Testis (tissue), 2 donors: ENCODE measurements around the gene MTUS2.

ENCODE experiments used
- CTCF ChIP-seq, 3 experiments: fragments of 450-650 bp in 2 of 3; fragments of 200-600 bp in 1 of 3; sonication (generic) in 1 of 3; IDR thresholded peaks; one replicate each; pipeline ENCODE4 v1.5.1; 2016 to 2019; ENCODE audit warnings: antibody characterized with exemption in 3 of 3, mild to moderate bottlenecking in 2 of 3, moderate library complexity in 1 of 3
- POLR2A ChIP-seq: fragments of 450-650 bp; IDR thresholded peaks from one replicate; pipeline ENCODE4 v1.6.1; 2017; ENCODE audit warnings: antibody characterized with exemption, mild to moderate bottlenecking, moderate library complexity

- no peak for TF ChIP-seq POLR2A
- no peak for TF ChIP-seq CTCF (IDR thresholded peaks at IDR 0.05)
Observed at GRCh38 chr13:29534083-29534482, 713.9 kb downstream of the MTUS2 start.
